Glomerular visceral epithelial cell (primary cell): ENCODE results near the gene PCDH9.

Source experiments
- DNase-seq: peaks from one replicate; pipeline ENCODE4 v3.0.0-alpha.2; 2016; ENCODE audit errors: extremely low spot score

PCDH9 gene

DNA sequence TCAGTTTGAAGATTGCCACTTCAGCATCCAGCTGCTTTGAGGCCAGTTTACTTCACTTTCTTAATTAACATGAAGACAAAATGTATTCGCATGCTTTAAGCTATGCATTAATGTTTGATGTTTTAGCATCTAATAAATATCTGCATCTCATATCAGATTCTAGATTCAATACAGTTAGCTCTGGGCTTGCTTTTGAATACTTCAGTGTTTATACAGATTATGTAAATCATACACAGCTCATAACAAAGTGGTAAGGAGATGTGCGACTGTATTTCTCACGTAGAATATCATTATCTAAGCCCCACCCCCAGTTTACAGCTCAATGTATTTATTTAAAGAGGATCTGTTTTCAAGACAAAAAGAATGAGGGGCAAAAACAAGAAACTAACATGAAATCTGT lies 770.5 kb downstream of the PCDH9 start:
- DNase-seq, result no peak

DNA sequence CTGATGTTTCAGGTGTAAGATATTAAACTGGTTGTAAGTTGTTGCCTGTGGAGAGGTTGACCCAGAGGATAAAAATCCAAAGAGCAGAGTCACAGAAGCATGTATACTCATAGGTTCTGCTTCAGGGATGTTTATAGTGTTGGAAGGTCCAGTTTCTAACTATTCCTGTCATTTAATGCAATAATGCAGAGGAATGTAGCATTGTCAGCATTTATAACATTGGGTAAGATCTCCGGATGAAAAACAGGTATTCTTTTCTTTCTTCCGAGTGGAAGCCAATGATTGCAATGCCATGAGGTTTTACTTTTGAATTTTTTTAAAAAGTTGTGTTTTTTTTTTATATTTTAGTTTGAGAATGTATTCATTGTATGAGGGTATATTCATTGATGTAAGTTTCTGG lies 771.0 kb downstream of the PCDH9 start:
- no peak for DNase-seq

DNA sequence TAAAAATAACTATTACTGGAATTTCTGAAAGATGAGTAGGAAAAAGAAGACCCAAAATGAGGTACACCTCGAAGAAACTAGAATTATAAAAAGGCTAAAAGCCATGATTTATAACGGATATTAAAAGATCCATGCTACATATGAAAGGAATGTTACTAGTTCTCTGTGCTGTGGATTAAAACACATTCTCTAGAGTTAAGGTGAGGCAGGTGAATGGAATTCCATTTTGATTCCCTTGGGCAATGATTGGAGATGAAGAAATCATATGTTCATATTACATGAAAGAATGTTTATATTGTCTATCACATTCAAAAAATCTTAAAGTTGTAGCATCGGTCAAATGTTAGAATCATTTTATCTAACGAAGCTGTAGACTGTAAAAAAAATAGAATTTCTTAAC lies 783.7 kb downstream of the PCDH9 start:
- DNase-seq, result no peak

DNA sequence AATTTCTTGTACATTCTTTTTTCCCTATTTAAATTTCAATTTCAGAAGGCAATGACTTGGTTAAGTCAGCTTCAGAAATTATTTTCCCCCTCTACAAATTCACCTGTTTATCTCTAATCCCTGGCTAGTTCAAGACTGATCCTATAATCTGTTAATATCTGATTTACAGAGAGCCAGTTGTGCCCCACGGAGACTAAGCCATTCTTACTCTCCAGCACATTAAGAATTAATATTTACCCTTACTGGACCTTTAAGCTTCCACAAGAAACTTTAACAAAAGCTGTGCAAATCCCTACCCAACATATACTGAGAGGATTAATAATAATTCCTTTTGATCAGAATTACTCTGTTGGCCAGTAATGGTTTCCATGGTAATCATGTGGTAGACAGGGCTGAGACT lies 786.2 kb downstream of the PCDH9 start:
- no peak for DNase-seq

DNA sequence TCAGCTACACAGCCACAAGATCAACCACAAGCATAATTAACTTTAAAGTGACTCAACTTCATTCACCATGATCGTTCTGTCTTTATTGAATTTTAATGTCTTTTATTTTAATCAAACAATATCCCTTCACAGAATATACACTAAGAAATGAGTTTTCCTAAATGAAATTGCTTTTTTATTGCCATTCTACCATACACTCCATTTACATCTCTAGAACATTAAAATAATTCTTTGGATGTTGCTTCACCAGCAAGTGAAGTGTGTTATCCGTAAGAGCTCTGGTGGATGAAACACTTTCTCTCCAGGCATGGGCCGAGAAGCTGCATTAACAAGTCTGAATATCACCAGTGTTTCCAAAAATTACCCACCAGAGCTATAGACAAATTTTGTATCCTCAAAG lies 789.2 kb downstream of the PCDH9 start:
- DNase-seq, result no peak

DNA sequence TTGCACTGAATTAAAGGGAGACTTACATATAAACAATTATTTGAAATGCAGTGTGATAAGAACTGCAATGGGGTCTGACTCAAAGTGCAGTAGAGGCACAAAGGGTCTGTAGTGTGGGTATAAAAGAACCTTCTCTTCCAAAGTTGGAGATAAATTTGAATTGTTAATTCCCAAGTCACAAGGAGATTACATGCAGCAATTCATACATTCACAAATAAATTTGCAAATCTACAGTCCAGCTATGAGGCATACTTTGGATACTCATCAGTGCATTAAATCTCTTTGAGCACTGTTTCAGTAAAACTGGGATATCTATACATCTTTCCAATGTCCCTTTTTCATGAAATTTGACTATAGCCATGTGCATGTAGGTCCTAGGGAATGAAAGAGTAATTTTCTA lies 799.4 kb downstream of the PCDH9 start:
- DNase-seq, result no peak

DNA sequence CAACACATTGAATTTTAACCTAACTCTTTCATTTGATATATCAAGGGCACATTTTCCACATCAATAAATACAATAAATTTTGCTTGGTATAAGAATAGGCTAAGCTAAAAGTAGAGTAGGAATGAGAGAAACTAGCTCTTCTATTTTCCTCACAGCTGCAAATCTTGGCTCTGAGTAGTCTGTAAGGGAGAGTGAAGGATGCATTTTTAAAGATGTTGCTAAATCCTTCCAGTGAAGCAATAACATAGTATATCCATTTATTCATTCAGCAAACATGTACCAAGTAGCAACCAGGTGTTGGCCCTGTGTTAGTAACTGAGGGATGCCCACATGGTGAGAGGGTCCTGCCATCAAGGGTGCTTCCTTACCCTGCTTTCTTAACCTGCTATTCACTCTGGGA lies 799.9 kb downstream of the PCDH9 start:
- DNase-seq, result no peak

DNA sequence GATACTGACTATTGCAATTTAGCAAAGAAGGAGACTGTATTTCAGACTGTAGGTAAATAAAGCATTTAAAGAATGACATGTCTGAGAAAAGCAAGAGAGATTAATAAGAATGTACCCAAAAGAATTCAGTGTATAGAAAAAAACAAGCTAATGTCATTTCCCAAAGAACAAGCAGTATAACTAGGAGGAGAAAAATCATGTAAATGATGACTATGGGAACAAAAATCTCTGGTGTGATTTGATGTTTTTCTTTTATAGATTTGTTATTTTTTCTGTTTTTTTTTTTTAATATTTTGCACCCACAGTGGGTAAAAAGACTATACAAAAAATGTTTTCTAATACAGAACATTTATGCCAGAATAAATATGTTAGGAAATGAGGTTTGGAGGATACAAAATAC lies 801.0 kb downstream of the PCDH9 start:
- no peak for DNase-seq

DNA sequence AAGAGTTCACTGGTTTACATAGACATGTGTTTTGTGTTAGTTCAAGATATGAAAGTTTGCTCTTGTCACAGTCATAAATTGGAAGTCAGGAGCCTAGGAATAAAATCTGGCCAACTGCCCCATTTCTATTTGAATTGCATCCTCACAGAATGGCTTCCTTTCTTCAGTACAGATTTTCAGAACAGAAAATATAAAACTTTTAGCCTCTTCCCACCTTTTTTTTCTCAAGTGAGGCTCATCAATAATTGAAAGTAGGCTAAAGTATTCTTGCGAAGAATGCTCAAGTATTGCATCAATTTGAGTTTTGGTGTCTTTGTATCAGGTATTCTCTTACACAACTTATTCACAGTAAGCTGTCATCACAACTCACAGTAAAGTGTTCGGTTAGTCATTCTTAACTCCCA lies 802.7 kb downstream of the PCDH9 start:
- DNase-seq, result no peak

DNA sequence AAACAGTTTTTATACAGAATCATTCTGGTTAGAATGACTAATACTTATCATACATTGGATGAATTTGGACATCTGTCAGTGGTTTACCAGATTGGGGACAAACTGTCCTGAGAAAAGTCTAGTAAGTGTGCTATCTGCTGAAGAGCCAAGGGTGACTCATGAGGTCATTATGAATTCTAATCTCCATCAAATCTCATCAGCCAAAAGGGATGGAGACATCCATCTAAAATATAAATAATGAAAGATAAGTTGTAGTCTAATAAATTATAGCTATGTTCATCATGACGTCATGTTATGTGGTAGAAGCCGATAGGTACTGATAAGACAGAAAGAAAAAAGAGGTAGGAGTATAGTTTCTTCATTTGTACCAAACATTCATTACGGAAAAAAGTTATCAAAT lies 804.4 kb downstream of the PCDH9 start:
- no peak for DNase-seq

DNA sequence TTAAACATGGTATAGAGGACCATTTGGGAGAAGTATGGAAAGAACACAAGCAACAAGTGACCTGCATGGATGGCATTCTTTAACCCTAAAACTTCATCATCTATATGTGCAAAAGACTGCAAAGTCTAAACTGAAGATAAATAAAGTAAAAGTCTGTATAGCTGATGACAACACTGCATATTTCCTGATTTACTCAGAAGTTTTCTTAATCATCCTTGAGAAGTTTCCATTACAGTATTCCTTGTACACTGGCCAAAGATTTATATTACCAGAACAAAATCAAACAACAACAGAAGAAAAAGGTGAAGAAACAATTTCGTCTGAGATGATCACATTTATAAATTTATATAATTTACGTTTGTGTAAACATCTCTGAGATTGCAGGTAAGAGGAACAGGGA lies 805.7 kb downstream of the PCDH9 start:
- DNase-seq, result no peak

DNA sequence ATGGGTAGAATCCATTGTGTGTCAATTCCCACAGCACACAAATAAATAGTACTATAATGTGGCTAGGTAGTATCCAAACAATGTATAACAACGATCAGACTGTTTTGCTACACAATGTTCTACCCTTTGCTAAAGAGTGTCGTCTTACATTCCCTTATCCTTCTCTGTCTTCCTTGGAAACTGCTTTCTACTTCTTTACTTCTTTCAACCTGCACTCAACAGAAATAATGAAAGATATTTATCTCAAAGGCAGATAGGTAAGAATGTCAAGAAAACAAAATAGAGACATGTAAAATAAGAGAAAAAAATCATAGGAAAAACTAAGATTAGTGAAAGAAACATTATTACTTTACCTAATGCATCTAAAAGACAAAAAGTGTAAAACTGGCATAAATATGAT lies 814.7 kb downstream of the PCDH9 start:
- no peak for DNase-seq

DNA sequence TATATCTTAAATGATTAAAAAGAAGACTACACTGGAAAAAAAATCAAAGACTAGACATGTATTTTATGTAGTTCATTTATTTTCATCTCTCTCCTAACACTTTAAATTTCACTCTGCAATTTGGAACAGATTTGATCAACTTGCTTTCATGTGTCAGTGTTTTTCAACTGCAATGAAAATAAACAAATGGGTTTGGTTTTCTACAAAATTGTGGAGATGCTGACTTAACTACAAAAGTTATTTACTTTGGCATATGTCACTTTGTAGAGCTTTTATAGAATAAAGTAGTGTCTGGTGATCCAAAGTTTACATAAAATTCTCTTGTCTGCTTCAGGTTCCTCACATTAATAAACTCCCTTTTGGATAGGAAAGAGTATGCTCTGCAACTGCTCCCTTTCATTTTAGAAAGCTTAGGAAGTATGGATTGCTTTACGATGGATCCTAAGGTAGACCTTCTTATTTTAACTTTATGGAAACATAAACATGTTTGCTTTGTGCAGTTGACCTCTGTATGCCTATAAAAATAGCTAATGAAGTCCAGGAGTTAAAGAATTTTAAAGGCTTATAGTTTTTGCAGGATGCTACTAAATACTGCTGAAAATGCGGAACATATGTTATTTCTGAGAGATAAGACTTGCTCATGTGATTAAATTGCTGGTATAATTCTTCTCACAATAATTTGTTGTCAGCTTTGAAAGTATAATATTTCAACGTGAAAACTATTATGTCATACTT lies 815.9 kb downstream of the PCDH9 start:
- DNase-seq, result no peak

DNA sequence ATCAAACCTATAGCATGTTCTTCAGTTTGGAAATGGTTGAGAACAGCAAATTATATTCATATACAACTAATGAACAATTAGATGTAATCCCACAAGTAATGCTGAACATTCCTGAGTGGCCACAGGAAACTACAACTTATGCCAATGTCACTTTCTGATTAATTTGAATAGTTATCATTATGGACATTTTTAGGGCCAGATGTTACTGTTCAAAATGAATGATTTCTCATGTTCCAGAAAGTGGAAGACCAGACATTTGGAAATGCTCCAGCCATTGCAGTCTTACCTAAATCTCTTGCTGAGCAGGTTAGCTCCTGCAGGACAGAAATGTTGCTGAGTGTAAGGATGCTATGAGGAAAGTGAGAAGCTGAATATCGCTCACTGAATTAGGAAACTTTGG lies 819.8 kb downstream of the PCDH9 start:
- DNase-seq, result no peak

DNA sequence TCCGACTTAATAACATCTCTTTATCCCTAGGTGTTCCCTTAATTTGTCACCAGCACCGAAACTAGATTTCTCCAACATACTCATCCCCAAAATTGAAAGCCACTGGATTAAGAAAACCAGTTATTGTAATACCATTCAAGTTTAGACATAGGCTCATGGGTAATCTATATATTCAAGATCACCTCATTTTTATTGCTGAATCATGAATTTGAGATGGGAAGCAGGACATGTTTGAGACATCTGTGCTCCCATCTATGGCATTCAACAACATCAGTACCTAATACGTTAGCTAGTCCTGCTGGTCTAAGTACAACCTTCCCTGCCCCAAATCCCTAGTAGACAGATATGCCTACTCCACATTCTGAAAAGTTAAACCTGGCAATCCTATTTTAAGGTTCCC lies 820.6 kb downstream of the PCDH9 start:
- DNase-seq, result no peak

DNA sequence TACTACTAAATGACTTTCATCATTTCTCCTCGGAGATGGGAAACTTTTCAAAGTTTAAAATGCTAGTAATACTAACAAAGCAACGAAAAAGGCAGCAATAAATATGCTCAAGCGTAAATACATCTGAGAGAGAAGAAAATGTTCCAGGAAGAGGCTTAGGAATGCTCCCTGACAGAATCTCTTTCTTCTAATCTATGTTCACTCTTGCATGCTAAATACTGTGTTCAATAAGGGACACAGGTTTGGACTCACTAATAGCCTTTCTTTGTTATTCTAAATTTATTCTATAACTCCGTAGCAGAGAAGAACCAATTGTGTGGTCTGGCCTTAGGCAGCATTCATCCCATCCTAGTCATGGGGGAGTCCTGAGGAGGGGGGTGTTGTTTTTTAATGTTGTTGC lies 823.0 kb downstream of the PCDH9 start:
- DNase-seq, result no peak

DNA sequence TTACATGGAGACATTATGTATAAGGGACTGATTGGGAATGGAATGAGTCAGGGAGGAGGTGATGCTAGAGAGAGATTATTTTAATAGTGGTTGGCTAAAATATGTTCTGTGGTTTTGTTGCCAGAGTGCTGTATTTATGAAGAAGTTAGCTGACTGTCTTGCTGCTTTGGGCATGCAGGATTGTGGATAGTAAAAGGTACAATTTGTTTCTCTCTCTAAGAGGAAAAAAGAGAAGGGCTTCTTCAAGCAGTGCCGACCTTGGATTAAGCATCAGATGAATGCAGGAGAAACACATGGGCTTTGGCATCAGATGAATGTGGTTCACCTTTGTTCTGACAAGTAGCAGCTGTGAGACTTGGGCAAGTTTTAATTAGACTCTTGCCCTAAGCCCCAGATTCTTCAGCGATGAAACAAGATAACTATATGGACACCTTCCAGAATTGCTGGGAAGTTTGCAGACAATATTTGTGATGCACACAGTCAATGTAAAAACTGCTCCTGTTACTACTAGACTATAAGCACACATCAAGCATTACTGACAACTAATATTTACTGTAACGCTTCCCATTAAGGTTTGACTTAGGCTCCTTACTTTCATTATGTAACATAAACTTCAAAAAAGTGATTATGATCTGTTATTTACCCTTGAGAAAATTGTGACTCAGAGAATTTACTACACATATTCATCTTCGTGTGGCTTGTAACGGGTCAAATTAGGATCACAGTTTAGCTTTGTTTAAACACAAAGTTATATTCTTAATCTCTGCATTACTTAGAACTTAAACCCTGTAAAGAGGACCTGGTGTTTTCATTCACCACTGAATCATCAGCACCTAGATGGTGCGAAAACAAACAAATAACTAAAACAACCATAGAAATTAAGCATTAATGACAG lies 824.0 kb downstream of the PCDH9 start:
- peak; percentile 28 for DNase-seq

DNA sequence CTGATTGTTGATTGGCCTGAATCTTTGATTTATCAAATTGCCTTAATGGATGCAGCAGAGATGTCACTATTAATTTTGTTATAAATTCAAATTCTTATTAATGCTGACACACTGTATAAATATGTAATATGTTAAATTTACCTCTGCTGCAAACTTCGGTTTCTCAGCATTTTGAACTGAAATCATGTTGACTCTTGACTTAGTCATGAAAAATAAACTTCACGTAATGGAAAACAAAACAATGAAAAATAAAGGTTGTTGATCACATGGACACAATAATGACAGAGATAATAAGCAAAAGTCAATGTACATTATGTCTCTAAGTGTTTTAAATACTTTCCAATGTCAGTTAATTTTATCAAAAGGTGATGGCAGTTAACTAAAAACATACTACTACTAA lies 827.6 kb downstream of the PCDH9 start:
- DNase-seq, result no peak

DNA sequence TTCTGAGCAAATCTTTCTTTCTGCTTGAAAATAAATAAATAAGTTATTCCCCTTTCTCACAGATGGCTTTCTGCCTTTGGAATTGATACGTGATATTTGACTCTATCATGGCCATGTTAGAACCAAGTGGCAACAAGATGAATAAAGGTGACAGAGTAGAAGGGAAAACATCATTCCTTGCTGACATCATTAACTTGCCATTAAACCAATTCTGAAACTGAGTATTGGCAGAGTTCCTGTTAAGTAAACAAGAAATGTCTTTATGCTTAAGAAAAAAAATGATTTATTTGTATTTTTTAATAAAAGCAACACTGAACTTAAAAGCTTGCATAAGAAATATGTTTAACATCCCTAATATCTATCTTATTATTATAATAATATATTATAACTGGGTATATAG lies 828.1 kb downstream of the PCDH9 start:
- no peak for DNase-seq

DNA sequence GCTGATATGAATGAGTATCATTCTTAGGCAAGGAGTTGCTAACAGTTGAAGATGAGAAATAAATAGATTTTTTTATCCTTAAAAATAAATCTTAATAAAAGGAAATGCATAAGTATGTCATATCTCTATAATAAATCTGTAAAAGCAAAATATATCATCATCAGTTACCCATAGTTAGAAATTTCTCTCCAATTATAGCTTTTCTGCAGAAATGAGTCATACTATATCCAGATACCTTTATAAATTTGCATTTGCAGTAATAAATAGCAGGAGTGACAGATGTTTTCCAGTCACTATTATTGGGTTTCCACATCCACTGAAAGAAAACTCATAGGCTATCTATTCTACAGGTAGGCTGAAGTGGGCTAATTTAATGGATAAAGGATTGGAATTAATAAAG lies 829.8 kb downstream of the PCDH9 start:
- no peak for DNase-seq

DNA sequence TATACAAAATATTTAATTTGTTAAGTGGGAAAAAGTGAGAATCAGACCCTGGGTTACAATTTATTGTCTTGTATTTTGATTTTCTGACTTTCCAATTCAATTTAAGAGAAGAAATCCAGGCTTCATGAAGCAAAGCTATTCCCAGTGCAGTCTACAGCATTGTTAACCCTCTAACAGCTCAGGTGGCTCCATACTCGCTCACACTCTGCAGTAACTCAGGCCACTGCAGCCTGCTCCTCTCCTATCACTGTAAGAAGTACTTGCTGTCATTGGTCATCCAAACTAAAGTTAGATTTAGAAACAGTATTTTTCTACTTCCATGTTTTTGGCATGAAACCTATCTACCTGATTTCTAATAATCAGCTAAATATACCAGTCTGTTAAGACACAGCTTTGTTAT lies 830.3 kb downstream of the PCDH9 start:
- no peak for DNase-seq

DNA sequence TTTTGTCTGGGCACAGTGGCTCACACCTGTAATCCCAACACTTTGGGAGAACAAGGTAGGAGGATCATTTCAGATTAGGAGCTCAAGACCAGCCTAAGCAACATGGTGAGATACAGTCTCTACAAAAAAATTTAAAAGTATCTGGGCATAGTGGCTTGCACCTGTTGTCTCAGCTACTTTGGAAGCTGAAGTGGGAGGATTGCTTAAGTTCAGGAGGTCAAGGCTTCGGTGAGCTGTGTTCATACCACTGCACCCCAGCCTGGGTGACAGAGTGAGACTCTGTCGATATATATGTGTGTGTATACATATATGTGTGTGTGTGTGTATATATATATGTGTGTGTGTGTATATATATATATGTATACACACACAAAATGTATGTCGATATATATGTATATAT lies 833.0 kb downstream of the PCDH9 start:
- no peak for DNase-seq

DNA sequence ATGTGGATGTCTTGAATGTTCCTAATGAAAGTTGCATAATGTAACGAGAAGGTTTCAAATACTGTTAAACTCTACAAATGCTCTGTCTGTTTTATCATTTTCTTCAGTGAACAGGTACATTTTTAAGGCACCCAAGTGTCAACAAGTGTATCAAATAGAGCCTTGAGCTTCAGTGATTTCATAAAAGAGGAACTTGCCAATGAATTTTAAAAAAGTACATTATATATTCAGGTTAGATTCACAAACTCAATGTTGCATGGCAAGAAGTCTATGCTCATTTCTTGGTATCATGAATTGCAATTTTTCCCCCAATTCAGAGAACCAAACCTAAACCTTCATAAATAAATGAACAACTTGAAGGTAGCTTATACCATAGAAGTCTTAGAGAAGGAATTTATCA lies 838.8 kb downstream of the PCDH9 start:
- no peak for DNase-seq
